ENCODE data around the gene EIF6. TPM values are rescaled to one million over a fixed set of nuclear protein-coding genes. Genes with fewer than 3 reads are reported as not detected.
"Not testable (repeated sequence)": the region's sequence is repeated elsewhere in the genome, so short reads cannot be mapped to it uniquely, and the experiment has no call there.

EIF6 gene
- total RNA-seq, 1 experiment from 2014 or later: 154 TPM

DNA sequence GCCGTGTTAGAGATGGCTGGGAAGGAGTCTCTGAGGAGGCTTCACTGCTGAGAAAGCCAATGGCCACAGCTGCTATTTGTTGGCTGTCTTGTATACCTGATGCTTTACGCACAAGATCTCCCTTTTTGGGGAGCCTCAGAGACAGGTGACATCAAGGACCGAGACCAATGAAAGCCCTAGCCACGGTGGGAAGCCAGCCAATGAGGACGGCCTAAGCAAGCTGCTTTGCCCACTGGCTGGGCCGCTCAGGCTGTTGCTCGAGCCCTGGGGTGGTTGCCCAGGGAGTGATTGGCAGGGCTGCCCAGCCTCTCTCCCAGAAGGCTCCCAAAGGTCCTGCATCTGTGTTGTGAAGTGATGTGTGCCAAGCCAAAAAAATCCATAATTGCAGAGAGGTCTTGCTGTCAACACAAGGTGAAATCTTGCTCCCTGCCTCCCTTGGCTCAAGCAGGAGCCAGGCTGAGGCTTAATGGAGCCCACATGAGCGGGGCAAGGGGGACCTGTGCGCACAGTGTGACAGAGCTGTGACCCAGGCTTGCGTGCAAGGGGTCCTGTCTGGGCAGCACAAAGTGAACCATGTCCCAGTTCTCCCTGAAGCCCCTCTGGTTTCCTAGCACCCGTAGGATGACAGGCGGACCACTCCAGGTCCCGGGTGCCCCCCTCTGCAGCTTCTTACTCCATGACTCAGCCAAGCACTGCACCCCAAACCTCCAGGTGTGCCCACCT lies 11.0 kb downstream of the EIF6 start:
- in situ Hi-C loops (cut with HindIII; ENCODE audit: low pct_unique_long_range_greater_than_20kb, low sequenced_read_pairs): no loop called here
- peak; percentile 60 for DNase-seq (ENCODE audit: low read depth, low spot score)

- no peak for DNase-seq (ENCODE audit: low read depth, low spot score)
- in situ Hi-C loops (cut with HindIII; ENCODE audit: low pct_unique_long_range_greater_than_20kb, low sequenced_read_pairs): no loop called here
These were observed 12.7 kb downstream of the EIF6 start for GRCh38 chr20:35271904-35272303.

GRCh38 chr20:35271073-35271882 lies 13.3 kb downstream of the EIF6 start:
- in situ Hi-C loops (cut with HindIII; ENCODE audit: low pct_unique_long_range_greater_than_20kb, low sequenced_read_pairs): no loop called here
- no peak for DNase-seq (ENCODE audit: low read depth, low spot score)

- in situ Hi-C loops (cut with HindIII; ENCODE audit: low pct_unique_long_range_greater_than_20kb, low sequenced_read_pairs): no loop called here
- no peak for DNase-seq (ENCODE audit: low read depth, low spot score)
These were observed 14.3 kb downstream of the EIF6 start for GRCh38 chr20:35270021-35270902.

GRCh38 chr20:35269055-35269781 lies 15.4 kb downstream of the EIF6 start:
- peak; percentile 84 for DNase-seq (ENCODE audit: low read depth, low spot score)
- in situ Hi-C loops (cut with HindIII; ENCODE audit: low pct_unique_long_range_greater_than_20kb, low sequenced_read_pairs): no loop called here

GRCh38 chr20:35267092-35267491 lies 17.5 kb downstream of the EIF6 start:
- no peak for DNase-seq (ENCODE audit: low read depth, low spot score)
- in situ Hi-C loops (cut with HindIII; ENCODE audit: low pct_unique_long_range_greater_than_20kb, low sequenced_read_pairs): no loop called here

DNA sequence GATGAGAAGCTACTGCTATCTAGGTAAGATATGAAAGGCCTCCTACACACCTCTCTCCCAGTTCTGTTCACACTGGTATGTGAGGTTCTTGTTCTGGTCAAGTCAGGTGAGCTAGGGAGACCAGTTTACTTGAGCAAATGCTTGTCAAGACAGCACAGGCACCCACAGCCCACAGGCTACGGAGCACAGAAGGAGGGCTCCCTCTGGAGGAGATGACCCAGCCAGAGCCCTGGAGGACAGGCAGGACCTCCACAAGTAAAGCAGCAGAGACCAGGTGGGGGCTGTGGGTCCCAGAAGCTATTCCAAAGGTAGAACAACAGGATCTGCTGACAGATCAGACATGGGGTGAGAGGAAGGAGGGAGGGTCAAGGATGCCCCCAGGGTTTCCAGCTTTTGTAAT lies 19.8 kb downstream of the EIF6 start:
- DNase-seq (ENCODE audit: low read depth, low spot score): peak; percentile 50
- in situ Hi-C loops (cut with HindIII; ENCODE audit: low pct_unique_long_range_greater_than_20kb, low sequenced_read_pairs): no loop called here

DNA sequence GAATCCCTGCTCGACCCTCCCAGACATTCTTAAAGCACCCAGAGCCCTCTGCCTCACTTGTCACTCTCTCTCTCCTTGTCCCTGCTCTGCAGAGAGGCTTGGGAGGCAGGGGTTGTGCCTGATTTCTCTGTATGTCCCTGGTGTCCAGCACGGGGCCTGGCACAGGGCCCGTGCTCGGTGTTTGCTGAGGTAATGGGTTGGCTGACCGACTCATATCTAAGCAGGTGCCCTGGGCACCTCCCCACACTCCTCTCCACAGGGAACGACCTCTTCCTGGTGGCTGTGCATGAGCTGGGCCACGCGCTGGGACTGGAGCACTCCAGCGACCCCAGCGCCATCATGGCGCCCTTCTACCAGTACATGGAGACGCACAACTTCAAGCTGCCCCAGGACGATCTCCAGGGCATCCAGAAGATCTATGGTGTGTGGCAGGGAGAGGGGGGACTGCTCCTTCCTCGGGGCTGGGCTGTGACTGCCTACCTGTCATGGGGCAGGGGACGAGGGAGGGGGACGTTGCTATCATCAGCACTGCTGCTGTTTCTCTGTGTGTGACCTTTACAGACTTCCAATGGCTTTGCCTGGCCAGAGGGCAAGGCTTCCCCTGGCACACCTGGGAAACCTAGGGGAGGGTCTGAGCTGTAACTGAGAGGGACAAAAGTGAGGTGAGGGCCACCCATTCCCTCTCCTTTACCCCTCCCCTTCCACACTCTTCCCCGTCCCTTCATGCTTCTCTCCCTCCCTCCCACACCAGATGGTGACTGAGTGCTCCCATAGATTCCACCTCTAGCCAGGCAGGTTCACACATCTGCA lies 20.8 kb downstream of the EIF6 start:
- in situ Hi-C loops (cut with HindIII; ENCODE audit: low pct_unique_long_range_greater_than_20kb, low sequenced_read_pairs): no loop called here
- DNase-seq (ENCODE audit: low read depth, low spot score): no peak

DNA sequence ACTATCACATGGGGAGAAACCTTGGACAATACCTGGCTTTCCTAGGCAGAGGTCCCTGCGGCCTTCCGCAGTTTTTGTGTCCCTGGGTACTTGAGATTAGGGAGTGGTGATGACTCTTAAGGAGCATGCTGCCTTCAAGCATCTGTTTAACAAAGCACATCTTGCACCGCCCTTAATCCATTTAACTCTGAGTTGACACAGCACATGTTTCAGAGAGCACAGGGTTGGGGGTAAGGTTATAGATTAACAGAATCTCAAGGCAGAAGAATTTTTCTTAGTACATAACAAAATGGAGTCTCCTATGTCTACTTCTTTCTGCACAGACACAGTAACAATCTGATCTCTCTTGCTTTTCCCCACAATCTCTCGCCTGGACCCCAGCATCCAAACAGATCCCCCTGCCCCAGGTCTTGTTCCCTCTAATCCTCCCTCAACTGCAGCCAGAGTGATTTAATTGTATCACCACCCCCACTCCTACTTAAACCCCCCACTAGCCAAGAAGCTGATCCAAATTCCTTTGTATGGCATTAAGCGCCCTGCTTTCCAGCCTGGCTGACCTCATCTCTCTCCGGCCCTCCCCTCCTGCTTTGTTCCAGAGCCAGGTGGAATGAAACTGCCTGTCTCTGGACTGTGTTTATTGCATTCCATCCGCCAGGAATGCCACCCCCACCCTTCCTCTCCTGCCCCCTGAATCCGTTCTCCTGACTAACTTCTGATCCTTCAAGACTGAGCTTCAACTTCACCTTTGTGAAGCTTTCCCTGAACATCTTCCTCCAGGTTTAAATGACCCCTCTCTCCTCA lies 21.6 kb downstream of the EIF6 start:
- DNase-seq (ENCODE audit: low read depth, low spot score); in situ Hi-C loops (cut with HindIII; ENCODE audit: low pct_unique_long_range_greater_than_20kb, low sequenced_read_pairs): not testable (repeated sequence)

GRCh38 chr20:35262321-35262720 lies 22.3 kb downstream of the EIF6 start:
- DNase-seq (ENCODE audit: low read depth, low spot score); in situ Hi-C loops (cut with HindIII; ENCODE audit: low pct_unique_long_range_greater_than_20kb, low sequenced_read_pairs): not testable (repeated sequence)

- DNase-seq (ENCODE audit: low read depth, low spot score): no peak
- in situ Hi-C loops (cut with HindIII; ENCODE audit: low pct_unique_long_range_greater_than_20kb, low sequenced_read_pairs): no loop called here
These were observed 24.1 kb downstream of the EIF6 start for GRCh38 chr20:35260426-35260825.

DNA sequence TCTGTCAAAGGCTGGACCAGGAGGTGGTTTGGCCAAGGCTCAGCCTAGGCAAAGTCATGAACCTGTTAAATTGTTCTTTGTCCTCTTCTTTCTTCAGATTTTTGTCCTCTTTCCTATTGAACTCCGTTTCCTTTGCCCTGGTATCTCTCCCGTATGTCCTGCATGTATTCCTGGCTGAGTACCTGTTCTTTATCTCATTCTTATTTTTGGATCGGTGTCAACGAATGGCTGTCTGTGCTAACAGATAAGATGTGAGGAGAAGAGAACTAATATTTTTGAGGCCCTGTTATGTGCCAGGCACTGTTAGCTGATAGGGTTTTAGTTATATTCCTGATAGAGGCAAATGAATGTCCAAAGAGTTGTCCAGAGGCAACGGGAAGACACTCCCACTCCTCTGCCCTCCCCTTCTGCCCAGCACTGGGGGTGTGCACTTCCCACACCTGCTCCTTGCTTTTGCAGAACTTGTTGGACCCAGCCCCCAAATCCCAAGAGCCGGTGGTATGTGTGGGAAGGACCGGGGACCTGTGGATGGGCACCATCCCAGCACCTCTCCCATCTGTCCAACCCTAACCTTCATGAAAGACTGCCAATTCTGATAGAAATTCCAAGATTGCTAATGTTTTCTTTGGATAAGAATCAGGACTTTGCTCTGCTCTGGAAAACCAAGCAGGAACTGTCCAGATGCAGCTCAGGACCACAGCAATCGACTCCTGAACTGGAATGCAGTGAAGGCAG lies 27.2 kb downstream of the EIF6 start:
- DNase-seq (ENCODE audit: low read depth, low spot score): no peak
- in situ Hi-C loops (cut with HindIII; ENCODE audit: low pct_unique_long_range_greater_than_20kb, low sequenced_read_pairs): no loop called here

GRCh38 chr20:35254448-35254999 lies 30.0 kb downstream of the EIF6 start:
- in situ Hi-C loops (cut with HindIII; ENCODE audit: low pct_unique_long_range_greater_than_20kb, low sequenced_read_pairs): no loop called here
- no peak for DNase-seq (ENCODE audit: low read depth, low spot score)

- in situ Hi-C loops (cut with HindIII; ENCODE audit: low pct_unique_long_range_greater_than_20kb, low sequenced_read_pairs): no loop called here
- no peak for DNase-seq (ENCODE audit: low read depth, low spot score)
These were observed 31.6 kb downstream of the EIF6 start for GRCh38 chr20:35253010-35253409.

GRCh38 chr20:35252598-35252997 lies 32.0 kb downstream of the EIF6 start:
- in situ Hi-C loops (cut with HindIII; ENCODE audit: low pct_unique_long_range_greater_than_20kb, low sequenced_read_pairs): not testable (repeated sequence)

More at GRCh38 chr20:35252598-35252997, 32.0 kb downstream of the EIF6 start:
- DNase-seq (ENCODE audit: low read depth, low spot score): not testable (repeated sequence)

Data from SK-MEL-5 (cell line).